MCF 10A (cell line): ENCODE measurements around the gene LGALS9. TPM values are rescaled to one million over a fixed set of nuclear protein-coding genes. Genes with fewer than 3 reads are reported as not detected.
"Not testable (repeated sequence)": the region's sequence is repeated elsewhere in the genome, so short reads cannot be mapped to it uniquely, and the experiment has no call there.

Source experiments
- BruUV-seq: library from RNA; stranded (reverse); fragments of 400-500 nt; replicated peaks from 2 replicates; lab custom pipeline; 2021; lab: Mats Ljungman, UMichigan
- CTCF ChIA-PET: fragments of 300-600 bp; sonication (Branson Sonifier 250); formaldehyde crosslinking; extraction: SDS; loops from one replicate; lab custom pipeline; 2021; ENCODE audit warnings: antibody characterized with exemption, inconsistent platforms; lab: Yijun Ruan, JAX
- POLR2A ChIA-PET: fragments of 300-600, 350-650 bp; sonication (Branson Sonifier 250); formaldehyde crosslinking; extraction: SDS; loops from one replicate; lab custom pipeline; 2020; ENCODE audit warnings: antibody characterized with exemption, inconsistent platforms; lab: Yijun Ruan, JAX
- DNase-seq: peaks from one replicate; pipeline ENCODE4 v3.0.0-alpha.2; 2018; ENCODE audit not compliant: unreplicated experiment
- H3K27ac Mint-ChIP-seq: one replicate; pipeline ENCODE4 v1.8.0; 2022; ENCODE audit warnings: mild to moderate bottlenecking, low read depth, mixed read lengths; ENCODE audit not compliant: unreplicated experiment
- H3K27me3 Mint-ChIP-seq: one replicate; pipeline ENCODE4 v1.8.0; 2022; ENCODE audit warnings: mixed read lengths; ENCODE audit not compliant: insufficient read depth, unreplicated experiment
- H3K36me3 Mint-ChIP-seq: one replicate; pipeline ENCODE4 v1.8.0; 2022; ENCODE audit warnings: mild to moderate bottlenecking, moderate library complexity, mixed read lengths; ENCODE audit not compliant: insufficient read depth, unreplicated experiment
- H3K4me1 Mint-ChIP-seq: one replicate; pipeline ENCODE4 v1.8.0; 2022; ENCODE audit warnings: mixed read lengths; ENCODE audit not compliant: insufficient read depth, unreplicated experiment
- H3K4me3 Mint-ChIP-seq: one replicate; pipeline ENCODE4 v1.8.0; 2022; ENCODE audit warnings: mild to moderate bottlenecking, moderate library complexity, mixed read lengths; ENCODE audit not compliant: unreplicated experiment
- H3K9me3 Mint-ChIP-seq: one replicate; pipeline ENCODE4 v1.8.0; 2022; ENCODE audit warnings: mixed read lengths; ENCODE audit not compliant: unreplicated experiment
- CTCF ChIP-seq: fragments of 200-600 bp; IDR thresholded peaks from one replicate; pipeline ENCODE4 v1.8.0; 2022; ENCODE audit warnings: antibody characterized with exemption, mild to moderate bottlenecking; ENCODE audit not compliant: unreplicated experiment
- intact Hi-C: fragments of 100-400 bp; cut with micrococcal nuclease; formaldehyde crosslinking; loops from 2 replicates; pipeline ENCODE4 v1.14.1; 2022
- total RNA-seq: library from RNA; stranded (reverse); gene quantifications from 2 replicates; pipeline ENCODE4 v1.2.3, GENCODE V29; 2022

Gene LGALS9
- total RNA-seq, 1 experiment from 2014 or later = 0.54 TPM

GRCh38 chr17:27631897-27632725 lies 1.1 kb downstream of the LGALS9 start:
- intact Hi-C loops = no loop called here
- ChIA-PET POLR2A (no interaction called here), CTCF (interaction anchor here (0.6 to 4.4 kb wide), 6 partner anchors 20 to 425 kb away, joined by 3 to 19 read pairs (median 3); no protein-coding TSS in a partner anchor)
- H3K4me1 Mint-ChIP-seq = peaks cover 23% of the 10 kb centered on the region
- peak overlapping the region; percentile 5 for H3K27ac Mint-ChIP-seq
- no peak for TF ChIP-seq CTCF
- H3K36me3 Mint-ChIP-seq = no peaks in the 10 kb centered on the region
- no peak overlapping the region for H3K4me3 Mint-ChIP-seq
- H3K27me3 Mint-ChIP-seq = no peaks in the 10 kb centered on the region
- no peak for DNase-seq
- no TSS peak for BruUV-seq
- H3K9me3 Mint-ChIP-seq = no peaks in the 10 kb centered on the region

GRCh38 chr17:27632766-27633165 lies 1.8 kb downstream of the LGALS9 start:
- H3K4me1 Mint-ChIP-seq = peaks cover 23% of the 10 kb centered on the region
- H3K9me3 Mint-ChIP-seq, intact Hi-C loops, H3K27me3 Mint-ChIP-seq, H3K4me3 Mint-ChIP-seq, H3K27ac Mint-ChIP-seq, POLR2A ChIA-PET, DNase-seq, H3K36me3 Mint-ChIP-seq, BruUV-seq: not testable (repeated sequence)
- CTCF ChIA-PET = interaction anchor here (0.6 to 4.4 kb wide), 6 partner anchors 19 to 426 kb away, joined by 3 to 19 read pairs (median 3); no protein-coding TSS in a partner anchor

- H3K9me3 Mint-ChIP-seq = no peaks in the 10 kb centered on the region
- no TSS peak for BruUV-seq
- H3K4me3 Mint-ChIP-seq = no peak overlapping the region
- H3K27ac Mint-ChIP-seq = no peak overlapping the region
- H3K27me3 Mint-ChIP-seq = no peaks in the 10 kb centered on the region
- no peak for TF ChIP-seq CTCF
- peaks cover 23% of the 10 kb centered on the region for H3K4me1 Mint-ChIP-seq
- DNase-seq = no peak
- H3K36me3 Mint-ChIP-seq = no peaks in the 10 kb centered on the region
- intact Hi-C loops = no loop called here
- ChIA-PET CTCF (interaction anchor here (0.7 to 4.4 kb wide), 6 partner anchors 18 to 172 kb away, joined by 3 to 19 read pairs (median 3); no protein-coding TSS in a partner anchor), POLR2A (no interaction called here)
These were observed 2.5 kb downstream of the LGALS9 start for GRCh38 chr17:27633312-27634025.

- POLR2A ChIA-PET = no interaction called here
- Mint-ChIP-seq H3K27ac (no peak overlapping the region), H3K27me3 (no peaks in the 10 kb centered on the region), H3K36me3 (no peaks in the 10 kb centered on the region), H3K9me3 (no peaks in the 10 kb centered on the region), H3K4me1 (peaks cover 22% of the 10 kb centered on the region), H3K4me3 (no peak overlapping the region)
- intact Hi-C loops = no loop called here
- BruUV-seq = no TSS peak
- TF ChIP-seq CTCF = no peak
- DNase-seq = no peak
- CTCF ChIA-PET = interaction anchor here (0.5 to 4.4 kb wide), 4 partner anchors 18 to 321 kb away, joined by 3 to 19 read pairs (median 3); no protein-coding TSS in a partner anchor
These were observed 3.0 kb downstream of the LGALS9 start for GRCh38 chr17:27634026-27634335.
